Gastrocnemius medialis (tissue), 4 donors: ENCODE results near the gene KRT85. TPM values are rescaled to one million over a fixed set of nuclear protein-coding genes. Genes with fewer than 3 reads are reported as not detected.

ENCODE experiments used
- ATAC-seq, 2 donors: fragments of 150-250 bp; one replicate each; pipeline ENCODE4 v1.9.1; 2016
- DNase-seq, 2 donors: peaks; one replicate each; pipeline ENCODE4 v3.0.0-alpha.2; 2019
- H3K27ac ChIP-seq, 4 donors: fragments of 200-600 bp; sonication (generic); 1 replicate in 1 of 4; 2 replicates in 3 of 4; pipeline ENCODE4 v1.5.1; 2016 to 2018; ENCODE audit warnings: mild to moderate bottlenecking in 2 of 4, moderate library complexity in 1 of 4
- H3K27me3 ChIP-seq, 3 donors: fragments of 200-600 bp; sonication (generic) in 2 of 3; 1 replicate in 1 of 3; 2 replicates in 2 of 3; pipeline versions ENCODE4 v1.5.1 to v1.6.0; 2016 to 2019; ENCODE audit warnings: mild to moderate bottlenecking in 1 of 3, moderate library complexity in 1 of 3
- H3K36me3 ChIP-seq, 2 donors: fragments of 200-600 bp; sonication (generic) in 1 of 2; one replicate each; pipeline ENCODE4 v1.5.1; 2017 to 2018
- H3K4me1 ChIP-seq, 2 donors: fragments of 200-600 bp; sonication (generic) in 1 of 2; one replicate each; pipeline ENCODE4 v1.5.1; 2016 to 2017; ENCODE audit warnings: mild to moderate bottlenecking in 2 of 2
- H3K4me3 ChIP-seq, 4 donors: fragments of 200-600 bp; sonication (generic) in 3 of 4; 1 replicate in 1 of 4; 2 replicates in 3 of 4; pipeline ENCODE4 v1.5.1; 2016 to 2019; ENCODE audit warnings: mild to moderate bottlenecking in 2 of 4
- H3K9me3 ChIP-seq, 3 donors: fragments of 200-600 bp; sonication (generic) in 2 of 3; 1 replicate in 1 of 3; 2 replicates in 2 of 3; pipeline ENCODE4 v1.5.1; 2016 to 2019
- CTCF ChIP-seq, 5 experiments: fragments of 450-650 bp in 3 of 5; fragments of 200-600 bp in 2 of 5; sonication (generic) in 2 of 5; IDR thresholded peaks in 4 of 5; conservative IDR thresholded peaks in 1 of 5; 1 replicate in 4 of 5; 2 replicates in 1 of 5; pipeline ENCODE4 v1.5.1; 2016 to 2019; ENCODE audit warnings: antibody characterized with exemption in 5 of 5, mild to moderate bottlenecking in 3 of 5, moderate library complexity in 3 of 5
- POLR2A ChIP-seq, 2 donors: fragments of 450-650 bp; IDR thresholded peaks; one replicate each; pipeline ENCODE4 v1.6.1; 2017; ENCODE audit warnings: antibody characterized with exemption in 2 of 2, mild to moderate bottlenecking in 2 of 2, moderate library complexity in 2 of 2
- in situ Hi-C, 4 donors: fragments of 200-750 bp; cut with MboI; loops; one replicate each; pipeline versions ENCODE4 v1.15.0 to v1.8.0; 2017; ENCODE audit warnings: low sequenced_read_pairs in 4 of 4
- intact Hi-C: fragments of 100-400 bp; cut with DNase I; formaldehyde crosslinking; loops from one replicate; pipeline ENCODE4 v1.15.1; 2023; ENCODE audit warnings: low total_unique reads
- total RNA-seq, 4 donors: library from RNA; depleted of rRNA; stranded (reverse); fragments of >200 nt; gene quantifications; one replicate each; pipeline versions ENCODE4 v1.1.0 to v1.2.3, GENCODE V29; 2016

KRT85 gene
- total RNA-seq, 4 donors from 2014 or later, result not detected

DNA sequence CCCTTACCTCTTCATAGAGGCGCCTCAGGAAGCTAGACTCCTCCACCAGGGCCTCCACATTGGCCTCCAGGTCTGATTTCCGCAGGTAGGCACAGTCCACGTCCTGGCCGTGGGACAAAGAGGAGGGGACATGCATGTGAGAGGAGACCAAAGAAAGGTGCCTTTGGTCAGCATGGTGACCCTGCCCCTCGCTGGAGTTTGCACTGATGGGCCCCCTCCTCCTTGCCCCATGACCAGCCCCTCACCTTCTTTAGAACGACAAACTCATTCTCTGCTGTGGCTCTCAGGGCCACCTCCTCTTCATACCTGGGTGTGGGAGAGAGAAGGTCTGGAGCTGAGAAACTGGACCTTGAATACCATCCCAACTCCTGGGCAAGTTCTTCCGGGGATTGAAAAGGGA is 3.2 kb downstream of the KRT85 start:
- no peaks in the 10 kb centered on the region for H3K36me3 ChIP-seq
- no peaks in the 10 kb centered on the region for H3K4me1 ChIP-seq
- no peak overlapping the region for H3K27ac ChIP-seq
- H3K27me3 ChIP-seq, result peaks cover 0 to 2% (median 0%) of the 10 kb centered on the region in 3 donors
- no peak overlapping the region for H3K4me3 ChIP-seq
- intact Hi-C loops (no loop called here), in situ Hi-C loops (loop anchor here in 1 of 4 donors (10.0 kb wide), 1 partner anchor 521 kb away; no protein-coding TSS in a partner anchor)
- no peak for ATAC-seq
- no peak for DNase-seq
- H3K9me3 ChIP-seq, result no peaks in the 10 kb centered on the region
- no peak for TF ChIP-seq CTCF (IDR thresholded peaks at IDR 0.05 in 4 of 5, conservative IDR thresholded peaks at IDR 0.05 in 1 of 5)
- no peak for TF ChIP-seq POLR2A (IDR thresholded peaks at IDR 0.05)

GRCh38 chr12:52363111-52363679 is 4.1 kb downstream of the KRT85 start:
- intact Hi-C loops (no loop called here), in situ Hi-C loops (loop anchor here in 1 of 4 donors (10.0 kb wide), 1 partner anchor 522 kb away; no protein-coding TSS in a partner anchor)
- H3K27ac ChIP-seq, result no peak overlapping the region
- H3K9me3 ChIP-seq, result no peaks in the 10 kb centered on the region
- H3K4me1 ChIP-seq, result no peaks in the 10 kb centered on the region
- ATAC-seq (no peak), DNase-seq (no peak)
- H3K27me3 ChIP-seq, result peaks cover 0 to 2% (median 0%) of the 10 kb centered on the region in 3 donors
- TF ChIP-seq POLR2A (IDR thresholded peaks at IDR 0.05) (no peak), CTCF (IDR thresholded peaks at IDR 0.05 in 4 of 5, conservative IDR thresholded peaks at IDR 0.05 in 1 of 5) (no peak)
- H3K36me3 ChIP-seq, result no peaks in the 10 kb centered on the region
- no peak overlapping the region for H3K4me3 ChIP-seq

DNA sequence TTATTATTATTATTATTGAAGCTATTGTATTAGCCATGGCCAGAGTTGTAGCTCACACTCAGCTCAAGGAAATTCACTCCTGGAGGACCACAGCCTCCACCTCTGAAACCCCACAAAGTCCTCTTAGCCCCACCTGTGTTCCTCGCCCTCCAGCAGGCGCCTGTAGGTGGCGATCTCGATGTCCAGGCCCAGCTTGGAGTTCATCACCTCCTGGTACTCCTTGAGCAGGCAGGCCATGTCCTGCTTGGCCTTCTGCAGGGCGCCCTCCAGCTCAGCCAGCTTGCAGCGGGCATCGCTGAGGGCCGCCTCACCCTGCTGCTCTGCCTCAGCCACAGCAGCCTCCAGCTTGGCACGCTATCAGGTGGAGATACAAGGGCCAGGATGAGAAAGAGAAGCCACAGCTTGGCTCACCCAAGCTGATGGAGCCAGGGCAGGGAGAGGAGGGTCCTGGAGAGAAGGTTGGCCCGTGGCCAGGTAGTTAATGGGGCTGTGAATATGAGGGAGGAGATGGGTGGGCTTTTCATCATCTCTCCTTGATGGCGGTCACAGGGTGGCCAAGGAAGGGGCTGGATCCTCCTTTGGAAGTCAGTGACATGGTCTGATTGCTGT is 5.1 kb downstream of the KRT85 start:
- Histone ChIP-seq H3K27ac (no peak overlapping the region), H3K4me3 (no peak overlapping the region), H3K36me3 (no peaks in the 10 kb centered on the region), H3K9me3 (no peaks in the 10 kb centered on the region), H3K4me1 (no peaks in the 10 kb centered on the region), H3K27me3 (peaks cover 0 to 2% (median 0%) of the 10 kb centered on the region in 3 donors)
- TF ChIP-seq POLR2A (IDR thresholded peaks at IDR 0.05) (no peak), CTCF (IDR thresholded peaks at IDR 0.05 in 4 of 5, conservative IDR thresholded peaks at IDR 0.05 in 1 of 5) (no peak)
- in situ Hi-C loops, result loop anchor here in 1 of 4 donors (10.0 kb wide), 1 partner anchor 523 kb away; no protein-coding TSS in a partner anchor
- ATAC-seq, result no peak
- no peak for DNase-seq
- intact Hi-C loops, result no loop called here

GRCh38 chr12:52361553-52361952 is 5.7 kb downstream of the KRT85 start:
- no peak overlapping the region for H3K27ac ChIP-seq
- no peaks in the 10 kb centered on the region for H3K4me1 ChIP-seq
- no peak overlapping the region for H3K4me3 ChIP-seq
- intact Hi-C loops, result no loop called here
- DNase-seq, result no peak
- in situ Hi-C loops, result loop anchor here in 1 of 4 donors (10.0 kb wide), 1 partner anchor 523 kb away; no protein-coding TSS in a partner anchor
- H3K9me3 ChIP-seq, result no peaks in the 10 kb centered on the region
- no peak for TF ChIP-seq POLR2A (IDR thresholded peaks at IDR 0.05)
- no peak for TF ChIP-seq CTCF (IDR thresholded peaks at IDR 0.05 in 4 of 5, conservative IDR thresholded peaks at IDR 0.05 in 1 of 5)
- peaks cover 0 to 2% (median 0%) of the 10 kb centered on the region in 3 donors for H3K27me3 ChIP-seq
- H3K36me3 ChIP-seq, result no peaks in the 10 kb centered on the region
- ATAC-seq, result no peak
